ENCODE data around the gene FBXO4. TPM values are rescaled to one million over a fixed set of nuclear protein-coding genes. Genes with fewer than 3 reads are reported as not detected.

Gene FBXO4
- polyA plus RNA-seq, 1 donor (not counting 4 experiments of a cell fraction or from before 2014, with no cell fraction given): 5.6 TPM

DNA sequence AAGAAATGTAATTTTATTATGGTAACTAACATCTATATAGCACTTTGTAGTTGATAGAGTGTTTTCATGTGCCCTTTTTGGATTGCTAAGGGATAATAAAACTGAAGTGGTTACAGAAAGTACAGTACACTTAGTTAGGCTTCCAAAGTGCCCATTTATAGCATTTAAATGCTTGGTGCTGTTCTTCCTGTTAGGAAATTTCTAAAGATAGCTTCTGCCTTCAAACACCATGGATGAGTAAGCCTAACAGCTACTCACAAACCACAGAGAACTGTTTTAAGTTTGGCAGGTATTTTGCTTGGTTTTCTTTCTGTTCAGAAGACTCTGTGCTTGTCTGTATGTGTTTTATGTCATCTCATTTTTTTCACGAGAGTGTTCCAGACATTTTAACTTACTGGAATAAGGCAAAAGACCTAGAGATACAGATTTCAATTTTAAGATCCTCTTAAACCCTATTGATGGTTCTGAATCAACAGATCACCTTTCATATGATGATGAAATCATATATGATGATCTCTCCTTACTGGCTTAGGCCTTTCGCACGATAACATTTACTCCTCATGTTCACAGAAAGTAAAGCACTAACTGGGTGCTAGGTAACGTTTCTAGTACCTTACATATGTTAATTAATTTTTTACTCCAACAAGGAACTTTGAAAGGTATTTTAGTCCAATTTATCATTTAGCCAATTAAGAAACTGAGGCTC, 16.6 kb upstream of the FBXO4 start:
- H3K4me1 ChIP-seq (ENCODE audit: control insufficient read depth, extremely low read depth, insufficient read depth, low read length): peaks cover 6% of the 10 kb centered on the region
- peaks cover 3 to 12% of the 10 kb centered on the region in 2 experiments for H3K36me3 ChIP-seq (ENCODE audit: control insufficient read depth in 2 of 2, extremely low read depth in 1 of 2, insufficient read depth in 2 of 2, low read length in 2 of 2)
- H3K9me1 ChIP-seq (ENCODE audit: control insufficient read depth, extremely low read depth, insufficient read depth, low read length): no peaks in the 10 kb centered on the region
- H3K9ac ChIP-seq (ENCODE audit: control insufficient read depth, extremely low read depth, insufficient read depth, low read length): no peak overlapping the region
- FAIRE-seq: no peak
- H3K27ac ChIP-seq (ENCODE audit: control insufficient read depth, insufficient read depth, low read length): no peak overlapping the region
- no peak overlapping the region for H2AFZ ChIP-seq (ENCODE audit: control insufficient read depth, low read length)
- peaks cover 30% of the 10 kb centered on the region for H3K79me2 ChIP-seq (ENCODE audit: control insufficient read depth, insufficient read depth, low read length)
- dilution Hi-C loops (cut with MboI; ENCODE audit: extremely low pct_ligation_motif_present, low sequenced_read_pairs): no loop called here
- H3K9me3 ChIP-seq (ENCODE audit: control insufficient read depth, low read depth, low read length): no peaks in the 10 kb centered on the region
- no peak overlapping the region for H3K4me3 ChIP-seq (ENCODE audit: control insufficient read depth in 2 of 3, extremely low read depth in 1 of 3, insufficient read depth in 2 of 3, low read depth in 1 of 3, low read length in 3 of 3)
- H3K27me3 ChIP-seq (ENCODE audit: control insufficient read depth, extremely low read depth, insufficient read depth, low read length): no peaks in the 10 kb centered on the region
- no peaks in the 10 kb centered on the region for H4K20me1 ChIP-seq (ENCODE audit: control insufficient read depth, extremely low read depth, insufficient read depth, low read length)
- DNase-seq (ENCODE audit: low read depth, low spot score): no peak
- TF ChIP-seq, protein P1, sequence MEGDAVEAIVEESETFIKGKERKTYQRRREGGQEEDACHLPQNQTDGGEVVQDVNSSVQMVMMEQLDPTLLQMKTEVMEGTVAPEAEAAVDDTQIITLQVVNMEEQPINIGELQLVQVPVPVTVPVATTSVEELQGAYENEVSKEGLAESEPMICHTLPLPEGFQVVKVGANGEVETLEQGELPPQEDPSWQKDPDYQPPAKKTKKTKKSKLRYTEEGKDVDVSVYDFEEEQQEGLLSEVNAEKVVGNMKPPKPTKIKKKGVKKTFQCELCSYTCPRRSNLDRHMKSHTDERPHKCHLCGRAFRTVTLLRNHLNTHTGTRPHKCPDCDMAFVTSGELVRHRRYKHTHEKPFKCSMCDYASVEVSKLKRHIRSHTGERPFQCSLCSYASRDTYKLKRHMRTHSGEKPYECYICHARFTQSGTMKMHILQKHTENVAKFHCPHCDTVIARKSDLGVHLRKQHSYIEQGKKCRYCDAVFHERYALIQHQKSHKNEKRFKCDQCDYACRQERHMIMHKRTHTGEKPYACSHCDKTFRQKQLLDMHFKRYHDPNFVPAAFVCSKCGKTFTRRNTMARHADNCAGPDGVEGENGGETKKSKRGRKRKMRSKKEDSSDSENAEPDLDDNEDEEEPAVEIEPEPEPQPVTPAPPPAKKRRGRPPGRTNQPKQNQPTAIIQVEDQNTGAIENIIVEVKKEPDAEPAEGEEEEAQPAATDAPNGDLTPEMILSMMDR (optimal IDR thresholded peaks at IDR 0.05 in 1 of 3, IDR thresholded peaks at IDR 0.05 in 1 of 3, conservative IDR thresholded peaks at IDR 0.05 in 1 of 3; ENCODE audit: extremely low read depth in 1 of 3, insufficient read depth in 2 of 3, low read length in 3 of 3): no peak
- TF ChIP-seq EZH2 (IDR thresholded peaks at IDR 0.05; ENCODE audit: low read length): no peak
- no peak overlapping the region for H3K4me2 ChIP-seq (ENCODE audit: control insufficient read depth, extremely low read depth, insufficient read depth, low read depth, low read length)

- H4K20me1 ChIP-seq (ENCODE audit: control insufficient read depth, extremely low read depth, insufficient read depth, low read length): no peaks in the 10 kb centered on the region
- DNase-seq (ENCODE audit: low read depth, low spot score) (no peak), FAIRE-seq (no peak)
- no peak for TF ChIP-seq EZH2 (IDR thresholded peaks at IDR 0.05; ENCODE audit: low read length)
- TF ChIP-seq, protein P1 (optimal IDR thresholded peaks at IDR 0.05 in 1 of 3, IDR thresholded peaks at IDR 0.05 in 1 of 3, conservative IDR thresholded peaks at IDR 0.05 in 1 of 3; ENCODE audit: extremely low read depth in 1 of 3, insufficient read depth in 2 of 3, low read length in 3 of 3): no peak
- peaks cover 8% of the 10 kb centered on the region for H3K4me1 ChIP-seq (ENCODE audit: control insufficient read depth, extremely low read depth, insufficient read depth, low read length)
- no peaks in the 10 kb centered on the region for H3K9me1 ChIP-seq (ENCODE audit: control insufficient read depth, extremely low read depth, insufficient read depth, low read length)
- H3K9me3 ChIP-seq (ENCODE audit: control insufficient read depth, low read depth, low read length): no peaks in the 10 kb centered on the region
- H2AFZ ChIP-seq (ENCODE audit: control insufficient read depth, low read length): no peak overlapping the region
- dilution Hi-C loops (cut with MboI; ENCODE audit: extremely low pct_ligation_motif_present, low sequenced_read_pairs): no loop called here
- no peak overlapping the region for H3K4me2 ChIP-seq (ENCODE audit: control insufficient read depth, extremely low read depth, insufficient read depth, low read depth, low read length)
- no peaks in the 10 kb centered on the region for H3K79me2 ChIP-seq (ENCODE audit: control insufficient read depth, insufficient read depth, low read length)
- no peak overlapping the region for H3K9ac ChIP-seq (ENCODE audit: control insufficient read depth, extremely low read depth, insufficient read depth, low read length)
- peaks cover 3 to 16% of the 10 kb centered on the region in 2 experiments for H3K36me3 ChIP-seq (ENCODE audit: control insufficient read depth in 2 of 2, extremely low read depth in 1 of 2, insufficient read depth in 2 of 2, low read length in 2 of 2)
- no peak overlapping the region for H3K4me3 ChIP-seq (ENCODE audit: control insufficient read depth in 2 of 3, extremely low read depth in 1 of 3, insufficient read depth in 2 of 3, low read depth in 1 of 3, low read length in 3 of 3)
- no peak overlapping the region for H3K27ac ChIP-seq (ENCODE audit: control insufficient read depth, insufficient read depth, low read length)
- H3K27me3 ChIP-seq (ENCODE audit: control insufficient read depth, extremely low read depth, insufficient read depth, low read length): no peaks in the 10 kb centered on the region
Observed at GRCh38 chr5:41918105-41918504, 7.0 kb upstream of the FBXO4 start.
